SK-N-MC (cell line): Measurements from ENCODE around the gene RXFP4.

Experiments
- EZH2 ChIP-seq: fragments of 200-600 bp; sonication (generic); IDR thresholded peaks from one replicate; pipeline ENCODE4 v1.6.1; 2017; ENCODE audit warnings: antibody characterized with exemption
- POLR2AphosphoS5 ChIP-seq: IDR thresholded peaks from 2 replicates; pipeline ENCODE4 v1.6.1; 2012; ENCODE audit warnings: mild to moderate bottlenecking, low read depth, low read length, borderline replicate concordance

GRCh38 chr1:155979597-155980343 lies 38.3 kb downstream of the RXFP4 start:
- TF ChIP-seq EZH2 (no peak), POLR2AphosphoS5 (no peak)
